Glomerular endothelial cell (primary cell): ENCODE measurements around the gene PCDHB16. TPM values are rescaled to one million over a fixed set of nuclear protein-coding genes. Genes with fewer than 3 reads are reported as not detected.
"Not testable (repeated sequence)": the region's sequence is repeated elsewhere in the genome, so short reads cannot be mapped to it uniquely, and the experiment has no call there.

Experiments
- DNase-seq: peaks from one replicate; pipeline ENCODE4 v3.0.0-alpha.2; 2011; ENCODE audit warnings: low read depth, low spot score; ENCODE audit errors: extremely low read depth
- total RNA-seq: library from RNA; depleted of rRNA; stranded (reverse); fragments of >200 nt; gene quantifications from 2 replicates; pipeline ENCODE4 v1.2.3, GENCODE V29; 2015

The PCDHB16 gene
- total RNA-seq, 1 donor from 2014 or later: 1.1 TPM

DNA sequence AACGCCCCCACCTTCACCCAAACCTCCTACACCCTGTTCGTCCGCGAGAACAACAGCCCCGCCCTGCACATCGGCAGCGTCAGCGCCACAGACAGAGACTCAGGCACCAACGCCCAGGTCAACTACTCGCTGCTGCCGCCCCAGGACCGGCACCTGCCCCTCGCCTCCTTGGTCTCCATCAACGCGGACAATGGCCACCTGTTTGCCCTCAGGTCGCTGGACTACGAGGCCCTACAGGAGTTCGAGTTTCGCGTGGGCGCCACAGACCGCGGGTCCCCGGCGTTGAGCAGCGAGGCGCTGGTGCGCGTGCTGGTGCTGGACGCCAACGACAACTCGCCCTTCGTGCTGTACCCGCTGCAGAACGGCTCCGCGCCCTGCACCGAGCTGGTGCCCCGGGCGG lies 42.7 kb downstream of the PCDHB16 start:
- DNase-seq: not testable (repeated sequence)

DNA sequence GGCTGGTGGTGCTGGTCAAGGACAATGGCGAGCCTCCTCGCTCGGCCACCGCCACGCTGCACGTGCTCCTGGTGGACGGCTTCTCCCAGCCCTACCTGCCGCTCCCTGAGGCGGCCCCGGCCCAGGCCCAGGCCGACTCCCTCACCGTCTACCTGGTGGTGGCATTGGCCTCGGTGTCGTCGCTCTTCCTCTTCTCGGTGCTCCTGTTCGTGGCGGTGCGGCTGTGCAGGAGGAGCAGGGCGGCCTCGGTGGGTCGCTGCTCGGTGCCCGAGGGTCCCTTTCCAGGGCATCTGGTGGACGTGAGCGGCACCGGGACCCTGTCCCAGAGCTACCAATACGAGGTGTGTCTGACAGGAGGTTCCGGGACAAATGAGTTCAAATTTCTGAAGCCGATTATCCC lies 43.2 kb downstream of the PCDHB16 start:
- not testable (repeated sequence) for DNase-seq

DNA sequence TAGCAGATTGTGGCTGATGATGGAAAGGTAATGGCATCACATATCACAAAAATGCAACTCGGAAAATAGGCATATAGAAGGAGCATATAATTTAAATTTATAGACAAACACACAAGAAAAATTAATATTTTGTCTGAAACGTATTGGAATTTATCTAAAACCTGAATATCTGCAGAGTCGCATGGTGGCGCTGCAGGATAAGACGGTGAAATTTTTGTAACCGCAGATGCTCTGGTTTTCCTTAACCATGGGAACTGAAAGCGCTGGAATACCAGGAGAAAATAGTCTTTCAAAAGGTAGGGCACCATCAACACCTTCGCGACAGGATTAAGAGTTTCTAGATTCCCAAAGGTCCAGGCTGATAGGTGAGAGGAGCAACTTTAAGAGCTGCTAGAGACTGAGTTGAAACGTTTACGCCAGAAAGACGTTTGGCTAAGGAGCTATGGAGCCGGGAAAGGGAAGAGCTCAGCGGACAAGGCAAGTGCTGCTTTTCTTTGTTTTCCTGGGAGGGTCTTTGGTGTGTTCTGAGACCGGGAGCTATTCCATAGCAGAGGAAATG lies 52.0 kb downstream of the PCDHB16 start:
- no peak for DNase-seq

Other genes starting within 250 kb of the PCDHB16 start
- not detected in 2 replicates for gene PCDHAC2, start 215.9 kb upstream of the PCDHB16 start, total RNA-seq
- gene PCDHB1, start 131.0 kb upstream of the PCDHB16 start, total RNA-seq: not detected in 2 replicates
- gene PCDHB2, start 87.8 kb upstream of the PCDHB16 start, total RNA-seq: 0.12 and 0.15 TPM in 2 replicates
- gene PCDHB3, start 81.9 kb upstream of the PCDHB16 start, total RNA-seq: 0.23 and 0.58 TPM in 2 replicates
- 0.10 and 0.53 TPM in 2 replicates for gene PCDHB4, start 60.6 kb upstream of the PCDHB16 start, total RNA-seq
- gene PCDHB5, start 47.2 kb upstream of the PCDHB16 start, total RNA-seq: 2.5 and 4.1 TPM in 2 replicates
- gene PCDHB6, start 32.3 kb upstream of the PCDHB16 start, total RNA-seq: 0.05 and 0.06 TPM in 2 replicates
- gene PCDHB7, start 9.7 kb upstream of the PCDHB16 start, total RNA-seq: 1.6 and 2.4 TPM in 2 replicates
- gene PCDHB8, start 4.6 kb upstream of the PCDHB16 start, total RNA-seq: 0.34 and 0.88 TPM in 2 replicates
- gene PCDHB9, start 4.8 kb downstream of the PCDHB16 start, total RNA-seq: 0.15 and 0.41 TPM in 2 replicates
- 1.1 and 1.3 TPM in 2 replicates for gene PCDHB10, start 10.0 kb downstream of the PCDHB16 start, total RNA-seq
- gene PCDHB11, start 17.2 kb downstream of the PCDHB16 start, total RNA-seq: 0.58 and 1.5 TPM in 2 replicates
- gene PCDHB12, start 26.3 kb downstream of the PCDHB16 start, total RNA-seq: 0.19 and 0.58 TPM in 2 replicates
- gene PCDHB13, start 31.5 kb downstream of the PCDHB16 start, total RNA-seq: 1.8 and 3.0 TPM in 2 replicates
- gene PCDHB14, start 41.0 kb downstream of the PCDHB16 start, total RNA-seq: 1.6 and 6.7 TPM in 2 replicates
- gene PCDHB15, start 63.0 kb downstream of the PCDHB16 start, total RNA-seq: 0.97 and 1.7 TPM in 2 replicates
- gene SLC25A2, start 121.7 kb downstream of the PCDHB16 start, total RNA-seq: 0.76 TPM in 1 of 2 replicates, not detected in the other
- gene TAF7, start 138.4 kb downstream of the PCDHB16 start, total RNA-seq: 51.0 and 52.6 TPM in 2 replicates
- 0.39 and 1.2 TPM in 2 replicates for gene PCDHGA1, start 148.1 kb downstream of the PCDHB16 start, total RNA-seq
- 2.6 and 4.1 TPM in 2 replicates for gene PCDHGA2, start 156.4 kb downstream of the PCDHB16 start, total RNA-seq
- gene PCDHGA3, start 161.4 kb downstream of the PCDHB16 start, total RNA-seq: 1.6 and 4.0 TPM in 2 replicates
- 0.82 and 2.3 TPM in 2 replicates for gene PCDHGB1, start 167.7 kb downstream of the PCDHB16 start, total RNA-seq
- 5.7 and 9.2 TPM in 2 replicates for gene PCDHGA4, start 172.6 kb downstream of the PCDHB16 start, total RNA-seq
- 3.8 and 4.7 TPM in 2 replicates for gene PCDHGB2, start 177.6 kb downstream of the PCDHB16 start, total RNA-seq
- 0.82 and 2.1 TPM in 2 replicates for gene PCDHGA5, start 181.8 kb downstream of the PCDHB16 start, total RNA-seq
- 2.6 and 5.5 TPM in 2 replicates for gene PCDHGB3, start 187.9 kb downstream of the PCDHB16 start, total RNA-seq
- 4.5 and 6.6 TPM in 2 replicates for gene PCDHGA6, start 191.5 kb downstream of the PCDHB16 start, total RNA-seq
- 3.6 and 5.3 TPM in 2 replicates for gene PCDHGA7, start 200.4 kb downstream of the PCDHB16 start, total RNA-seq
- 11.1 and 19.5 TPM in 2 replicates for gene PCDHGB4, start 205.3 kb downstream of the PCDHB16 start, total RNA-seq
- gene PCDHGA8, start 210.2 kb downstream of the PCDHB16 start, total RNA-seq: 0.92 and 2.3 TPM in 2 replicates
- 17.5 and 27.2 TPM in 2 replicates for gene PCDHGB5, start 215.6 kb downstream of the PCDHB16 start, total RNA-seq
- gene PCDHGA9, start 220.4 kb downstream of the PCDHB16 start, total RNA-seq: 3.3 and 4.5 TPM in 2 replicates
- gene PCDHGB6, start 225.6 kb downstream of the PCDHB16 start, total RNA-seq: 1.8 and 6.2 TPM in 2 replicates
- gene PCDHGA10, start 230.6 kb downstream of the PCDHB16 start, total RNA-seq: 4.0 and 12.4 TPM in 2 replicates
- gene PCDHGB7, start 235.3 kb downstream of the PCDHB16 start, total RNA-seq: 14.1 and 23.4 TPM in 2 replicates
- 12.3 and 17.5 TPM in 2 replicates for gene PCDHGA11, start 238.7 kb downstream of the PCDHB16 start, total RNA-seq
- gene PCDHGA12, start 248.1 kb downstream of the PCDHB16 start, total RNA-seq: 10.5 and 23.0 TPM in 2 replicates